Activated CD8-positive, alpha-beta memory T cell treated with anti-CD3 and anti-CD28 coated beads, Interleukin-2, amount 50 U/mL, for 1 hour (primary cell): Measurements from ENCODE around the gene RNPEPL1.
"Not testable (repeated sequence)": the region's sequence is repeated elsewhere in the genome, so short reads cannot be mapped to it uniquely, and the experiment has no call there.

Experiments
- DNase-seq: peaks from one replicate; pipeline ENCODE4 v3.0.0-alpha.2; 2020; ENCODE audit errors: extremely low read depth

RNPEPL1 gene, protein sequence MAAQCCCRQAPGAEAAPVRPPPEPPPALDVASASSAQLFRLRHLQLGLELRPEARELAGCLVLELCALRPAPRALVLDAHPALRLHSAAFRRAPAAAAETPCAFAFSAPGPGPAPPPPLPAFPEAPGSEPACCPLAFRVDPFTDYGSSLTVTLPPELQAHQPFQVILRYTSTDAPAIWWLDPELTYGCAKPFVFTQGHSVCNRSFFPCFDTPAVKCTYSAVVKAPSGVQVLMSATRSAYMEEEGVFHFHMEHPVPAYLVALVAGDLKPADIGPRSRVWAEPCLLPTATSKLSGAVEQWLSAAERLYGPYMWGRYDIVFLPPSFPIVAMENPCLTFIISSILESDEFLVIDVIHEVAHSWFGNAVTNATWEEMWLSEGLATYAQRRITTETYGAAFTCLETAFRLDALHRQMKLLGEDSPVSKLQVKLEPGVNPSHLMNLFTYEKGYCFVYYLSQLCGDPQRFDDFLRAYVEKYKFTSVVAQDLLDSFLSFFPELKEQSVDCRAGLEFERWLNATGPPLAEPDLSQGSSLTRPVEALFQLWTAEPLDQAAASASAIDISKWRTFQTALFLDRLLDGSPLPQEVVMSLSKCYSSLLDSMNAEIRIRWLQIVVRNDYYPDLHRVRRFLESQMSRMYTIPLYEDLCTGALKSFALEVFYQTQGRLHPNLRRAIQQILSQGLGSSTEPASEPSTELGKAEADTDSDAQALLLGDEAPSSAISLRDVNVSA

DNA sequence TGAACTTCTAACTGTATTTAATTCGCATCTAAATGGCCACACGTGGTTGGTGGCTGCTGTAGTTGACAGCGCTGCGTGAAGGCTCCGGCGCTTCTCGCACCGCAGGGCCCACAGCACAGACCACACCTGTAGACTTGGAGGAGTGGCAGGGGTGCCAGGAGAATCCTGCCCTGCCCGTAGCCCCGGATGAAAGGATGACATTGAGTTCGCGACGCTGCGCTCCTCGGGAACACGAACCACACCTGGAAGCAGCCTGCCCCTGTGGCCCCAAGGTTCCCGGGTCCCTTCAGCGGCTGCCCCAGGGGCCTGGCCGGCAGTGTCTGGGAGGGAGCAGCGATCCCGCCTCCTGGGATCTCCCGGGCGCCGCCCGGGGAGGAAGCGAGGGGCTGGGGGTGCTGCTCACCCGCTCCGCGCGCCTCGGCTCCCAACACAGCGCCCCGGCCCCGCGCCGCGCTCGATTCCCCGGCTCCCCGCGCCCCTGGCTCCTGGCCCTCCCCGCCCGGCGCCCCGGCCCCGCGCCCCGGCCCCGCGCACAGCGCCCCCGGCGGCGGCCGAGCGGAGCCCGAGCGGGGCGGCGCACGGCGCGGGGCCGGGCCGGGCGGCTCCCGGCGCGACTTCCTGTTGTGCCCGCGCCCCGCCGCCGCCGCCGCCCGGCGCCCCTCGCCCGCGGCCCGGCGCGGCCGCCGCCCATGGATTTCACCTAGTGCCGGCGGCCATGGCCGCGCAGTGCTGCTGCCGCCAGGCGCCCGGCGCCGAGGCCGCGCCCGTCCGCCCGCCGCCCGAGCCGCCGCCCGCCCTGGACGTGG lies at the start of gene RNPEPL1:
Gene RNPEPL1, plus strand, starts transcription at position 613 of the 806 bp plus-strand sequence. Its CDS starts 103 bp downstream, at position 716.
- no peak for DNase-seq

DNA sequence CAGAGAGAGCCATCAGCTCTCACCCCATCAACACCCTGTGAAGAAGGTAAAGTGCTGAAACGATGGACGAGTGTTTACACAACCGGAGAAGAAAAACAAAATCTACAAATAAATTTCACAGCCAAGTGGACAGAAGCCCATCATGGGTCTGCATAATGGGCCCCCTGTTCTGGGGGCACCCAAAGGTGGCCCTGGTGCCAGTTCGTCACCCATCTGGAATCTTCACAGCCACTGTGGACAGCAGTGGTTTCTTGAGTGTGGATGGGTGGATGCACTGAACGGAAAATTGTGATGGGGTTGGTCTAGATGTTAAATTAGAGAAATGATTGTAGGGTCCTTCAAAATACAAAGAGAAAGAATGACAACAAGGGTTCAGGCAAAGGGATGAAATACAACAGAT lies 49.3 kb upstream of the RNPEPL1 start:
- DNase-seq, result no peak

DNA sequence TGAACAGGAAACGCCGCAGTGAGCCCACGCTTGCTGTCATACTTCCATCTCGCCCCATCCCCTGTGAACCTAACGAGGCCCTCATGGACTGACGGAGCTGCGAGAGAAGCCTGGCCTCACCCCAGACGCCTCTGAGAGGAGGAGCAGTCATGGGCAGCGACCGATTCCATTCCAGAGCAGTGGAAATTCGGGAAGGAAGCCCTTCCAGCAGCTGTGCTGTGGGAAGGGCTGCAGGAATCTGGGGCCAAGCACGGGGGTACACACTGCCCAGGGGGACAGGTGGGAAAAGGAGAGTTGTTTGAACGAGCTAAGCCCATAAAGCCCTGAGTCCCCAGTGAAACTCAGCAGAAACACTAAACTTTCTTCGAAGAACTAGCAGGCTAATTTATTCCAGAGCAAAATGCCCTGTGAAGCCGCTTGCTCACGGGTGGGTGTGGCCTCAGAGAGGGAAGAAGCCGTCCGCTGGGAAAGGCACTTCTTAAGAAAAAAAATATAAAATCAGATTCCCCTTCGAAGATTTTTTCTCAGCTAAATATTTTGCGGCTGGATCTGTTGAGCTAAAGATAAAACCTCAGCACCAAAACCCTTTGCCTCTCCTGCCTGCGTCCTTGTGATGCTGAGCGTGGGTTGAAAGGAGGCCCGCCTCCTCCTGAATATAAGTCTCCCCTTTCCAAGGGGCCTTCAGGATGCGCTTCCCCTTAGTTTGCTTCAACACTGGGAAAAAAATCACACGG lies 48.7 kb upstream of the RNPEPL1 start:
- DNase-seq, result no peak

DNA sequence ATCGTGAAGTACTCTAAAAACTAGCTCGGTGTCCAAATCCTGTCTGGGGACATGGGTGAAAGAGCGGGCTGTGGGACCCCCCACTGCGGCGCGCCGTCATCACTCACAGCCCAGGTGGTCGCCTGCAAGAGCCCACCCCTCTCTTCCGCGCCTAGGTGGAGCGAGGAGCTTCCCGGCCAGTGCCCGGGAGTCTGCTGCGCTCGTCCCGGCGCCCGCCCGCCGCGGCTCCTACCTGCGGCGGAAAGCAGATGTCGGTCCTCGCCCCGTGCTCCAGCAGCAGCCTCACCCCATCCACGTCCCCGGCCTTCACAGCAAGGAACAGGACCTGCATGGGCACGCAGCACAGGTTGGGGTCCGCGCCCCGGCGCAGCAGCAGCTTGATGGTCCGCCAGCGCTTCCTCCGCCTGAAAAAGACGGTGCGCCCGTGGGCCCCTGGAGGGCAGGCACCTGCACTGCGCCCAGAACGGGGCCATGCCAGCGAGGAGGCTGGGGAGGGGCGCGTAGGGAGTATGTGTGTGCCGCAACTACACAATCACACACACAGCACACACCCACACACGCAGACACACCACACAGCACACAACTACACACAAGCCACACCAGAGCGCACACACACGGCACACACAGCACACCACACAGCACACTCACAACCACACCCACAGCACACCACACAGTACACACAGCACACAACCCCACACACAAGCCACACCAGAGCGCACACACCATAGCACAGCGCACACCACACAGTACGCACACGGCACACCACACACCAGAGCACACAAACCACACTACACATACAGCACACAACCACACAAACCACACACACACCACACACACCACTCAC lies 47.9 kb upstream of the RNPEPL1 start:
- DNase-seq, result no peak

DNA sequence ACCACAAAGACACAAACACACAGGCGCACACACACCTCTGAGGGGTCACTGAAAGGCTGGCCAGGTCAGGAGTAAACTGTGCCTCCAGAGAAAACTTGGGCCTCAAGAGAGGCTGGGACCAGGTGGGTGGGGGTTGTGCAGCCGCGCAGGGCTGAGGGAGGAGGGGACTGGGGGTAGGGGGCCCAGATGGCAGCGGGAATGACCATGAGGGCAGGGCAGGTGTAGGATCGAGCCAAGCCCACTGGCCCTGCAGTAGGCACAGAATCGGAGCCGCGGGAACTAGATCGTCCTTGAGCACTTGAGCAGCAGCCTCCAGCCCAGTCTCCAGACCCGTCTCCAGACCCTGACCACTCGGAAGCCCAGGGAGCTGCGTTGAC lies 47.3 kb upstream of the RNPEPL1 start:
- DNase-seq, result no peak

DNA sequence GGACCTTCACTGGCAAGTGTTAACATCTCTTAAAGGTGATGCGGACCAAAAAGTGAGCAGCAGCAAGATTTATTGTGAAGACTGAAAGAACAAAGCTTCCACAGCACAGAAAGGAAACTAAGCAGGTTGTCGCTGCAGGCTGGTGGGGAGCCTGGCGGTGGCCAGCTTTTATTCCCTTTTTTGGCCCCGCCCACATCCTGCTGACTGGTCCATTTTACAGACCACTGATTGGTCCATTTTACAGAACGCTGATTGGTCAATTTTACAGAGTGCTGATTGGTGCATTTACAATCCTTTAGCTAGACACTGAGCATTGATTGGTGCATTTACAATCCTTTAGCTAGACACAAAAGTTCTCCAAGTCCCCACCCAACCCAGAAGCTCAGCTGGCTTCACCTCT lies 46.4 kb upstream of the RNPEPL1 start:
- DNase-seq, result not testable (repeated sequence)

DNA sequence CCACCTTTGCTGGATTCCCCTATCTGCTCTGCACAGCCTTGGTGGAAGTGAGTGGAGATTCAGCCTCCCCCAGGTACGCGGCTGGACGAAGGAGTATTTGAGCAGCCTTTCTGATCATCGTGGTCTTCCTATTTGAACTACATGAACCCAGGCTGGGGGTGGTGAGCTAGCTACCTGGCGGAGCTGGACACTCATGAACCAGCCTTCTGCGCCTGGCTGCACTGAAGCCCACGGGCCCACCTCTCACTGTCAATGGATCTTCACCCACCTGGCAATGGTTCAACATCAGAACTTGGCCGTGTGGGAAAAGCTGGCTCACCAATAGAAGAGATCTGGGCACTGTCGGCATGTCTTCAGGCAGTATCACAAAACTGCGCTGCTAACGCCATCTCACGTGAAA lies 45.9 kb upstream of the RNPEPL1 start:
- no peak for DNase-seq

DNA sequence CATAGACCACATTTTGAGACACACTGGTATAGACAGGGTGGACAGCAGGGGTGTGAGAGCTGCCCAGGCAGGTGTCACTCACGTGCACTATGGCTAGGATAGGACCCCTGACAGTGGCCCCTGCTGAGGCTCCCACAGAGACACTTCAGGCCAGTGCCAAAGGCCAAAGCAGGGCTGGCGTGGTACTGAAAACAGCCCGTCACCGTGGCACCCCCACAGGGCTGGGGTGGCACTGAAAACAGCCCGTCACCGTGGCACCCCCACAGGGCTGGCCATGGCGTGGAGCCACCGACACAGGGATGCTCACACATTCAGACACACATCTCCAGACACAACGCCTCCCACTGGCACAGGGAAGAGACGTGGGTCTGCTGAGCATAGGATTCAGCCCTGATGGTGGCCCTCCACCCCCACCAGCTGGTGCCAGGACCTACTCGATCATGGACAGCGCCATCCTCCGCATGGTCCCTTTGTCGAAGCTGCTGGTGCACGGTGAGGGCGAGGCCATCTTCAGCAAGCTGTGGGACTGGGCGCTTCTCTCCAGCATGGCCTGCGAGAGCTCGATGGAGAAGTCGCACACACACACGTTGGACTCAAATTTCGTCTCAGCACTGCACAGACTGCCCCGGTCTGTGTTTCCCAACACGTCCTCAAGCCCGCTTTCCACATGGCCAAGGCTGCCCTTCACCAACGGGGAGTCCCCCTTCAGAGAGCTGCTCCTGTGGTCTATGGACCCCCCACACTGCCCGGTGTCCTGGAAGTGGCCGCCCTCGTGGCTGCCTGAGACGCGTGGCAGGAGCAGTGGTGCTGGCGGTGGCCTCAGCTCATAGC lies 44.6 kb upstream of the RNPEPL1 start:
- no peak for DNase-seq

DNA sequence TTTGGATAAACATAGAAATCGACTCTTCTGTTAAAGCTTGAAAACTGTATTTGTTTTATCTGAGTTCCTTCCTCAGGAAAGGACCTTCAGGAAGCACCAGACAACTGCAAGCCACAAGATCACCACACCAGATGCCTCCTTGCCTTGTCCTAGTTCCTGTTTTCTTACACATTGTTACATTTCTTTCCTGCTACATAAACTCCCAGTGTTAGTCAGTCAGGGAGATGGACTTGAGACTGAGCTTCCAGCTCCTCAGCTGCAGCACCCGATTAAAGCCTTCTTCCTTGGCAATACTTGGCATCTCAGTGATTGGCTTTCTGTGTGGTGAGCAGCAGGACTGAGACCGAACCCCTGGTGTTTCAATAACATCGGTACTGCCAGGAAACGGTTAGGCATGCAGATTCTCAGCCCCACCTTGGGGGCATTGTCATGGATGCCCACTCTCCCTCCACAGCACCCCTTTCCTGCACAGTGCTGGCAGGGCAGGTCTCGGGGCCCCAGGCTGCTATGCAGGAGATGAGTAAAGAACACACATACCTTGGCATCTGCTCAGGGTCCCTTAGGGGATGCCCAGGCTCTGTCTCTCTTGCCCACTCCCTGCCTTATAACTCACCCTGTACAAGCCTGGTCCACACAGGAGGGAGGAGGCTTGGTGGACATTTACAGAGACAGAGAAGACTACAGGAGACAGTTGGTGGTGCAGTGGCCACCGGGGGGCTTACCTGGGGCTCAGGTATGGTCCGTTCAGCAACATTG lies 43.1 kb upstream of the RNPEPL1 start:
- DNase-seq, result no peak

DNA sequence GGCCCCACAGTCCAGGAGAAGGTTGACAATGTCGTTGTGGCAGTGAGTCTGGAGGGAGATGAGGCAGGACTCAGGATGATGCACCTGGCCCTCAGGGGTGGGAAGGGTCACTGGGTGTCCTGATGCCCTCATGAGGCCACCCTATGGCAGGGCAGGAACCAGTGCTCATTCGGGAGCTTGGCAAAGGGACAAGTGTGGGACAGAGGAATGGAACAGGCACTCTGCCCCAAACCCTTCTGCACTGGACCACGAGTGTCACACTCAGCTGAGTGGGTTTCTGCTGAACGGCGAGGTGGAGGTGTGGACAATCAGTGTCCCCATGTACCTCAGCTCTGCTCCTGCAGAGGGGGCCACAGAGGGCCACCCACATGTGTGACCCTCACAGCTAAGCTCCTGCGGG lies 42.5 kb upstream of the RNPEPL1 start:
- DNase-seq, result no peak

DNA sequence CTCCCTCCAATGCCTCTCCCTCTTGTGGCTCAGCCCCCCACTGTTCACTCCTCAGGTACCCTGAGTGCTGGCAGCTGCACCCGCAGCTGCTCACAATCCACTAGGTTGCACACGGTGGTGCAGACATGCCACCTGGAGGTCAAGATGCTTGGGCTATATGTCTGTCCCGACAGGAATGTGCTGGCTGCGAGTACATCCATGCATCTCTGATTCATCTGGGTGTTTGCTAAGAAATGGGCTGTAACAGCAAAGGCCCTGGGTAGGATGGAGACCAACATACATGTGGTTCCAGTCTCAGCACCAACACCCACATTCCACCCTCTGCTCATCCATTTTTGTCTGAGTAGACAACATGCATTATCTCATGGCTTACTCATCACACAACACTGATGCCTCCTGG lies 41.8 kb upstream of the RNPEPL1 start:
- no peak for DNase-seq

DNA sequence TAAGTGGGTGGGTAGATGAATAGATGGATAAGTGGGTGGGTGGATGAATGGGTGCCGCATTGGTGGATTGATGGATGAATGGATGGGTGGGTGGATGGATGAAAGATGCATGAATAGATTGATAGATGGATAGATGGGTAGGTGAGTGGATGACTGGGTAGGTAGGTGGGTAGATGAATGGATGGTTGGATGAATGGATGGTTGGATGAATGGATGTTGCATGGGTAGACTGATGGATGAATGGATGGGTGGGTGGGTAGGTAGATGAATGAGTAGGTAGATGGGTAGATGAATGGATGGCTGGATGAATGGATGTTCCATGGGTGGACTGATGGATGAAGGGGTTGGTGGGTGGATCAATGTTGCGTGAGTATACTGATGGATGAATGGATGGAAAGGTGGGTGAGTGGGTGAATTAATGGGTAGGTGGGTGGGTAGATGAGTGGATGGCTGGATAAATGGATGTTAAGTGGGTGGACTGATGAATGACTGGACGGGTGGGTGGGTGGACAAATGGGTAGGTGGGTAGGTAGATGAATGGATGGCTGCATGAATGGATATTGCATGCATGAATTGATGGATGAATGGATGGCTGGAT lies 41.0 kb upstream of the RNPEPL1 start:
- no peak for DNase-seq

DNA sequence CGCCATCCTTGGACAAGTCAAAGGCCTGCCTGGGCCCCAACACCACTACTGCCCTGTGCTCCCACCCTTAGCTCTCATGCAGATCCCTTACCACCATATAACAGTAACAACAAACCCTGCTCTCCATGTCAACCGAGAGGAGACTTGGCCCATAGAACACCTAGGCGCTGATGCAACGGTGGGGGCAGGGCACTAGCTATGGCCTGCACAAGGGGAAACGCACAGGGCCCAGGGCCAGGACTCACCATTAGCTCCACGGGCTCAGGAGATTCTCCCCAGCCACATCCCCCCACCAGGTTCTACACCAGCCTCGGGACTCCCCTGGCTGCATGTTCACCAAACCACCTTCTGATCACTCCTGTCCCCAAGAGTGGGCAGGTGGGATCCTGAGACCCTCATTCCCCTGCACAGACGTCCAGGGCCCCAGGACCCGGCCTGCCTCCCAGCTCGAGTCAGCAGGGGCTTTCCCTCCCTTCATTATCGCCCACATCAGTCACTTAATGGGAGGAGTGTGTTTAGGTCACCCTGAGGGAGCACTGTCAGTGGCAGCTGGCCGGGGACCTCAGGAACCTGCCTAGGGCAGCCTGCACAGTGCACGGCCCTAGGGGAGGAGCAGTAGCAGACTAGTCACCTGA lies 39.8 kb upstream of the RNPEPL1 start:
- DNase-seq, result no peak

DNA sequence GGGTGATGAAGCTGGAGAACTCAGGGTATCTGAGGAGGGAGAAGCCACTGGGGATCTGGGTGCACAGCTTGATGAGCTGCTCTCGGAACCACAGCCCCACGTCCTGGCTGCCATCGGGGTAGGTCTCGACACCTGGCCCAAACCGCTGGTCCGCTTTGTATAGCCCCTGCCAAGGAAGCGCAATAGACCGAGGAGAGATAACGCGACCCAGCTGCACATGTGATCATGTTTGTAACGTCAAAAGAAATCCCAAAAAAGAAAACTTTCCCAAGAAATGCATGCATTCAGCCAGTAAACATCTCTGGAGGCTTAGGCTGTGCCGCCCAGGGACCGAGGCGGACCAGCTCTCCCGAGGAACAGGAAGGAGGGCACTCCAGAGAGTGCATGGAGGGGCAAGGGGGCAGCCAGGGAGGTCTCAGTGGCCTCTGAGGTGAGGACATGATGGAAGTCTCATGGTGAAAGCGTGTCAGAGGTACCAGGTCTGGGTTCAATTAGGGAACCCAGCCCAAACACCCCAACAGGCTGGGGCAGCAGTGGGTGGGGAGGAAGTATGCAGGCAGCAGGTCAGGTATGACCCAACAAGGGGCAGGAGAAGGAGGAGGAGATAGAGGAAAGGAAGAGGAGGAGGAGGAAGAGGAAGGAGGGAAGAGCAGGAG lies 38.8 kb upstream of the RNPEPL1 start:
- no peak for DNase-seq

DNA sequence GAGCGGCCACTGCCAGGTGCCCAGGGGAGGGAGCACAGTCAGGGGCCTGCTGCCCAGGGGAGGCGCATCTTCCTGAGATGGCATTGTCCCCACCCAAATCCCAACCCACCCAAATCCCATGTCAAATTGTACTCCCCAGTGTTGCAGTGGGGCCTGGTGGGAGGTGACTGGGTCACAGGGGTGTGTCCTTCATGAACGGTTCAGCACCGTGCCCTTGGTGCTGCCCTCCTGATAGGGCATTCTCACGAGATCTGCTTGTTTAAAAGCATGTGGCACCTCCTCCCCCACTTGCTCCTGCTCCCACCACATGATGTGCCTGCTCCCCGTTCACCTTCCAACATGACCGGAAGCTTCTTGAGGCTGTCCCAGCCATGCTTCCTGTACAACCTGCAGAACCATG lies 38.1 kb upstream of the RNPEPL1 start:
- no peak for DNase-seq

DNA sequence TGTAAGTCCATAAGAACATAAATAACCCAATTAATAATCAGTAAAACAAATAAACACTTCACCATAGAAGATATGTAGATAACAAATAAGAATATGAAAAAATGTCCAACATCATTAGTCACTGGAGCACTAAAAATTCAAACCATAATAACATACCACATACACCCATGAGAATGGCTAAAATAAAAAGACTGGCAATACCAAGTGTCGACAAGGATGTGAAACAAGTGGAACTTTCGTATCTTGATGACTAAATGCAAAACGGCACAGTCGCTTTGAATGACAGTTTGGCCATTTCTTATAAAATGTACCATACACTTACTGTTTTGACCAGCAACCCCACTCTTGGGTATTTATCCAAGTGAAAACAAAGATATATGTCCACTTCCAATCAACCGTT lies 37.2 kb upstream of the RNPEPL1 start:
- no peak for DNase-seq

DNA sequence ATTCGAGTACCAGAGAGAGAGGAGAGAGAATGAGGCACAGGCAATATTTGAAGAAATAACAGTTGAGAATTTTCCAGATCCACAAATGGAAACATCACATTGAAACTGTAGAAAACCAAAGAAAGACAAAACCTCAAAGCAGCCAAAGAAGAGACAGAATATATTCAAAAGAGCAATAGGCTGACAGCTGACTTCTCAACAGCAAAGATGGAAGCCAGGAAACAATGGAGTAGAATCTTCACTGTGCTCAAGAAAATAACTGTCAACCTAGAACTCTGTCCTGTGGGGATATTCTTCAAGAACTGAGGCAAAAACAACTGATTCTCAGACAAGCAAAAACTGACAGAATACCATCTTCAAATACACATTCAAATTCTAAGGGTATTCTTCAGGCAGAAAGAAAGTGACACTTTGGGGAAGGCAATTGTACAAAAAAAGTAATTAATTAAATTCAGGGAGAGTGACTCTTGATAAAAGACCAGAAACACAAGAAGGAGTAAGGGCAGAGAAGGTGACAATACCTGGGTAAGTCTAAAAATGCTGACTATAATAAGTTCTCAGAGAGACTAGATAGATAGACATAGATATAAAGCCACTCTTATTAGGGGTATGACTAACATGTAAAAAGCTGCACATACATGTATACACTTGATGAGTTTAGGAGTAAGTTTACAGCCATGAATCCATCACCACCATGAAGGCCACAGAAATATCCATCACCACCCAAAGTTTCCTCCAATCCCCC lies 36.1 kb upstream of the RNPEPL1 start:
- DNase-seq, result no peak
